Loucy (cell line): ENCODE results near the gene RPS27A.

Experiments
- EZH2phosphoT487 ChIP-seq: fragments of 200-600 bp; IDR thresholded peaks from 2 replicates; pipeline ENCODE4 v1.6.1; 2018; ENCODE audit warnings: antibody characterized with exemption, mild to moderate bottlenecking, moderate library complexity, borderline replicate concordance
- TF ChIP-seq, protein P1 (sequence below): fragments of 200-600 bp; sonication (generic); conservative IDR thresholded peaks from 2 replicates; pipeline ENCODE4 v1.5.1; 2014; ENCODE audit warnings: mild to moderate bottlenecking, antibody characterized with exemption, low read length

DNA sequence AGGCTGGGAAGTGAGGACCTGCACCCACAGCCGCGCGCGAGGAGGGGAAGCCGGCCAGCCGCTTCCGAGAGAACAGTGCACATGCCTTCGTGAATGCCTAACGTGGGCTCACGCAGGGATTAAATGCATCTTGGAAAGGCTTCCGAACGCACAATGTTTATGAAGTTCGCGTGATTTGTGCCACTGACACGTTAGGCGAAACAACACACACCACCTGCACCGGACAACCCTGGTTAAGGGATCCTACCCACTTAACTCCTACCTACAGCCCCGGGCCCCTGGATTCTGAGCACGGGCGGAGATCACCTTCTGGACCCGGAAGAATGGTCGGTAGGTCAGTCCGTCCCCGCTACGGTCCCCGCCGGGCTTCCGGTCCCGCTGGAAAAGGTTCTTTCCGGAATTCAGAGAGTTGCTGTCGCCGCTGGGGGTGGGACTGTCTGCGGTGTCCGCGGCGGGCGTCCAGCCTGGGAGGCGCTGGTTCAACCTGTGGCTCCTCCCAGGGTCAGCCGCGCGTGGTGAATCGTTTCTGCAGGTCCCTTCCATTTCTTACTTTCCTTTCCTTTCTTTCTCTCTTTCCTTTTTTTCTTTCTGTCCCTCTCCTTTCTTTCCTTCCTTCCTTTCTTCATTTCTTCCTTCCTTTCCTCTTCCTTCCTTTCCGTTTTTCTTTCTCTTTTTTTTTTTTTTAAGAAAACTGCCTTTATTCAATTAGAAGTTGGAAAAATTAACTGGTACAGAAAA lies 36.6 kb downstream of the RPS27A start, which contains the start of gene MTIF2:
- TF ChIP-seq, protein P1, sequence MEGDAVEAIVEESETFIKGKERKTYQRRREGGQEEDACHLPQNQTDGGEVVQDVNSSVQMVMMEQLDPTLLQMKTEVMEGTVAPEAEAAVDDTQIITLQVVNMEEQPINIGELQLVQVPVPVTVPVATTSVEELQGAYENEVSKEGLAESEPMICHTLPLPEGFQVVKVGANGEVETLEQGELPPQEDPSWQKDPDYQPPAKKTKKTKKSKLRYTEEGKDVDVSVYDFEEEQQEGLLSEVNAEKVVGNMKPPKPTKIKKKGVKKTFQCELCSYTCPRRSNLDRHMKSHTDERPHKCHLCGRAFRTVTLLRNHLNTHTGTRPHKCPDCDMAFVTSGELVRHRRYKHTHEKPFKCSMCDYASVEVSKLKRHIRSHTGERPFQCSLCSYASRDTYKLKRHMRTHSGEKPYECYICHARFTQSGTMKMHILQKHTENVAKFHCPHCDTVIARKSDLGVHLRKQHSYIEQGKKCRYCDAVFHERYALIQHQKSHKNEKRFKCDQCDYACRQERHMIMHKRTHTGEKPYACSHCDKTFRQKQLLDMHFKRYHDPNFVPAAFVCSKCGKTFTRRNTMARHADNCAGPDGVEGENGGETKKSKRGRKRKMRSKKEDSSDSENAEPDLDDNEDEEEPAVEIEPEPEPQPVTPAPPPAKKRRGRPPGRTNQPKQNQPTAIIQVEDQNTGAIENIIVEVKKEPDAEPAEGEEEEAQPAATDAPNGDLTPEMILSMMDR = no peak
- no peak for TF ChIP-seq EZH2phosphoT487
